Skin epidermis (tissue), 12 donors: ENCODE results near the gene XPO6.

ENCODE experiments used
- H3K27ac ChIP-seq, 21 experiments: fragments of 200-600 bp; sonication (generic) in 11 of 21; one replicate each; pipeline ENCODE4 v1.5.0; 2020; ENCODE audit warnings: mild to moderate bottlenecking in 3 of 21, inconsistent platforms in 2 of 21, moderate library complexity in 2 of 21
- H3K4me3 ChIP-seq, 7 experiments: fragments of 200-600 bp; sonication (generic) in 2 of 7; one replicate each; pipeline ENCODE4 v1.5.0; 2020; ENCODE audit warnings: inconsistent platforms in 2 of 7, mild to moderate bottlenecking in 2 of 7, moderate library complexity in 1 of 7

XPO6 gene

GRCh38 chr16:28162326-28162877 lies 49.4 kb downstream of the XPO6 start:
- Histone ChIP-seq H3K4me3 (no peak overlapping the region), H3K27ac (peak overlapping the region in 2 of 21 experiments; percentile 14 to 62)

DNA sequence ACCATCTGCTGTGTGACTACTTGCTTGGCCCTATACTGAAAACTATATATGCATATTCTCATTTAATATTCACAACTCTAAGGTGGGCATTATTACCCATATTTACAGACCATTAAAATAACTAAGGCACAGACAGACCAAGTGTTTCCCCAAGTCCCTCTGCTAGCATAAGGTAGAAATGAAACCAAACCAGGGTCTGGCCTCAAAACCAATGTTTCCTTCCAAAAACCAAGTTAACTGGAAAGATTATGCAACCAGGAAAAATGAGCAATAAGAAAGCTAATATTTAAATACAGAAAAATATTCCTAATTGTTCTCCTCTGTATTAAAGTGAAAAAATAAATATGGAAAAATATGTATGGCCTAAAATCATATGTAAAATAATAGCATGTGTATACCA lies 50.1 kb downstream of the XPO6 start:
- H3K4me3 ChIP-seq: no peak overlapping the region
- H3K27ac ChIP-seq: peak overlapping the region in 4 of 21 experiments; percentile 6 to 34 (median 16)

DNA sequence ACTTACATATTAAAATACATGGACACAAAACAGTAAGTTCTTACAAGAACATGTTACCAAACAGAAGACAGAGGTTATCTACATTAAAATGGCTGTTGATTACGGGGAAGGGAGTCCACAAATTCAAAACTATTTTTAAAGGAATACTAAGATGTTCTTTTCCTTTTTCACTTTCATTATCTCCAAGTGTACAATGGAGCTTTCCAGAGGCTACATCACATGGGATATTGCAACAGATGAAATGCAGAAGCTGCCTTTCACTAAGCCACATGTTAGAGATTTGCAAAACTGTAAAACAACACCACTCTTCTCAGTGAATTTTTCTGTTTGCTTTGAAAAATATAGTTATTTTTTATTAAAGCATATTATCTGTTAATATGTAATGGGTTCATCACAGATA lies 53.6 kb downstream of the XPO6 start:
- H3K27ac ChIP-seq: peak overlapping the region in 15 of 21 experiments; percentile 8 to 77 (median 63)
- no peak overlapping the region for H3K4me3 ChIP-seq

DNA sequence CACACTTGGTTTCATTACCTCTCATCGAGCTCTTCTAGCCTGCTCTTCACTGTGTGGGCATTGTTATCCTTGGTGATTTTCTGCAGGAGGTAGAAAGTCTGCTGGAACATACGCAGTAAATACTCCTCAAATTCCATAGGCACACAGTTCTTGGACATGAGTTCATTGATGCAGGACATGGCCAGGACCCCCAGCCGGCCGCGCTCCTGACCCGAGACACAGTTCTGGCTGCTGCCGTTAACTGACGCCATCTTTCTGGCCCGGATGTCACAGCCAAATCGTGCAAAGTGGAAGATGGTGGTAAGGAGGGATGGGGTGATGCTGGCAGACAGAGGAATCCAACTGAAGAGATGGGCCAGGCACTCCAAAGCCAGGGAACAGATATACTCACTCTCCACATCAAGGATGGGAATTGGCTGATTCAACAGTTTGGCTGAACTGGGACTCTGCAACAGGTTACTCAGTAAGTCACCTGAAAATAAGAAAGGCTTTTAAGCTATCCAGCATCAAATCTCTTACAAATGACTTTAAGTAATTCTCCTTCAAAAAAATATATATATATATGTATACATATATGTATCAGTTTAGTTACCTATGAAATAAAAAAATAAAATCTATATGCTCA lies 55.6 kb downstream of the XPO6 start:
- H3K4me3 ChIP-seq: no peak overlapping the region
- H3K27ac ChIP-seq: peak overlapping the region in 1 of 21 experiments; percentile 69

- Histone ChIP-seq H3K4me3 (no peak overlapping the region), H3K27ac (no peak overlapping the region)
Observed at GRCh38 chr16:28155293-28155692, 56.5 kb downstream of the XPO6 start.

- Histone ChIP-seq H3K4me3 (no peak overlapping the region), H3K27ac (no peak overlapping the region)
Observed at GRCh38 chr16:28151180-28151579, 60.6 kb downstream of the XPO6 start.

DNA sequence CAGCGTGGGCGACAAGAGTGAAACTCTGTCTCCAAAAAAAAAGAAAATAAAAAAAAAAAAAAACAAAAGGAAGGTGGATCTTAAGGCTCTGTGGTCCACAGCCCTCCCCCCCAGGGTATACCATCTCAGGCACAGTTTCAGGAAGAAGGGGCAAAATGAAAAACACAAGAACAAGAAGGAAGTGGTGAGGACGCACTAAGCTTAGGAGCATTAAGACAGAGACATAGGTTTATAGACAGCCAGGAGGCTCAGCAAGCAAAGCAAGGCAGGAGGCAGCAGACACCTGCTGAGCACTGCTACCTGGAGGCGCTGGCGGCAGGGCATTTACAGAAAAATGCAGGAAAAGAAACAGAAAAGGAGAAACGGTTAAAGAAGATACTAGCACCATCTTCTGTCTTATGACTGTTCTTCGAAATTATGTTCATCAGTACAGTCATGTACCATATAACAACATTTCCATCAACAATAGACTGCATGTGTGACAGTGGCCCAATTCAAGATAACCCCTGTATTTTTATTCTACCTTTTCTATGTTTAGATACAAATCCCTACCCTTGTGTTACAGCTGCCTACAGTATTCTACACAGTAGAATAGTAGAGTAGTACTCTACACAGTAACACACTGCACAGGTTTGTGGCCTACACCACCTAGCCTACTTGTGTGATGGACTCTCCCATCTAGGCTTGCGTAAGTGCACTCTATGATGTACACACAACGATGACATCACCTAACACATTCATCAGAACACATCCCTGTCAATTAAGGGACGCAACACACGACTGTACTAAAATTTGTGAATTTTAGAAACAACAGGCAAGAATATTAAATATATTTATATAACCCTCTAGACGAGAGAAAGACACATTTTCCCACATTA lies 62.5 kb downstream of the XPO6 start:
- Histone ChIP-seq H3K4me3 (no peak overlapping the region), H3K27ac (peak overlapping the region in 3 of 21 experiments; percentile 45 to 56 (median 46))

GRCh38 chr16:28146536-28146935 lies 65.2 kb downstream of the XPO6 start:
- H3K27ac ChIP-seq: peak overlapping the region in 1 of 21 experiments; percentile 0
- no peak overlapping the region for H3K4me3 ChIP-seq

GRCh38 chr16:28145796-28146195 lies 66.0 kb downstream of the XPO6 start:
- H3K4me3 ChIP-seq: no peak overlapping the region
- H3K27ac ChIP-seq: peak overlapping the region in 3 of 21 experiments; percentile 0 to 47 (median 21)

DNA sequence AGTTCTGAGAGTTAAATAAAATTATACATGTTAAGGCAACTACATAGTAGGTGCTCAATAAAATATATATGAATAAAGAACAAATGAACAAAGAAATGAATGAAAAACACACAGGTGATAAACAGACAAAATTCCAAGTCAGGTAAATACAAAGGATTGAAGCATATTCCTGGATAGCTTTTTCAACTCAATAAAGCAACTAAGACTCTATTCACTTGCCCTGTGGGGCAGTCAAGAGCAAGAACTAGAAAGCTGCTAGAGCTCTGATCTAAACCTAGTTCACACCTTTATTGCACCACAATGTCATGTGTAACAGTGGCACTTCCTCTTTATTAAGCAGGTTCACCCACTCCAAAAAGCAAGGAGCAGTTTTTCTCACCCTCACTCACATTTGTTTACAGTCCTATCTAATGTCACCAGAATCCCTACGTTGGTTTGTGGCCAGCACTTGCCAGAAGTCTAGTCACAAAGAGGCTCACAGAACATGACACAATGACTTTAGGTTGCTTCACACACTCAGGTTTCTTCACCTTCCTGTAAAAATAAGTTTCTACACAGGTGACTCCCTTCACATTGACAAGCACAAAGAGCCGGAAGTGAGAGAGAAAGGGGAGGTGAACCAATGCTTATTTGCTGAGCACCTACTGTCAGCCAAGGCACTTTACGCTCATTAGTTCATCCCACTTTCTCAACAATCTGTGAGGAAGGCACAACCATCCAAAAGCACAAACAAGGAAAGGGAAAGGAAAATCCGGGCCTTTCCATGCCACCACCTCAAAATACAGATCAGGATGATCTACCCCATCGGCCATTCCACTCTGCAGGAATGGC lies 70.8 kb downstream of the XPO6 start:
- peak overlapping the region in 1 of 7 experiments; percentile 6 for H3K4me3 ChIP-seq
- H3K27ac ChIP-seq: peak overlapping the region in 18 of 21 experiments; percentile 7 to 93 (median 72)

DNA sequence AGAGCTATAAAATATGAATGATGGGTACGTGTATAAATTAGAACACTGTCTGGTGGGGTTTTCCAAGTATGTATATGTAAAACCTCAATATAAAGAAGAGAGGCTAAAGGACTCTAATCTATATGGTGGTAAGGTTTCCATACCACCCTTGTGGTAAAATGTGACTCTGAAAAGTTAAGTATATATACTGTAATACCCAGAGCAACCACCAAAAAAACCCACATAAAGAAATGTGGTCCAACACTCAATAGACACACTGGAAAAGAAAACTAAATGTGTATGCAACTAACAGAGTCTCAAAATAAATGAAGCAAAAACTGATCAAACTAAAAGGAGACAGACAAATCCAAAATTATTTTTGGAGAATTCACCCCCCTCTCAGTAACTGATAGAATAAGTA lies 72.2 kb downstream of the XPO6 start:
- Histone ChIP-seq H3K4me3 (no peak overlapping the region), H3K27ac (peak overlapping the region in 4 of 21 experiments; percentile 15 to 51 (median 36))

- Histone ChIP-seq H3K27ac (peak overlapping the region in 7 of 21 experiments; percentile 8 to 61 (median 31)), H3K4me3 (no peak overlapping the region)
Observed at GRCh38 chr16:28136751-28137434, 74.9 kb downstream of the XPO6 start.

GRCh38 chr16:28133666-28134065 lies 78.1 kb downstream of the XPO6 start:
- Histone ChIP-seq H3K27ac (no peak overlapping the region), H3K4me3 (no peak overlapping the region)

DNA sequence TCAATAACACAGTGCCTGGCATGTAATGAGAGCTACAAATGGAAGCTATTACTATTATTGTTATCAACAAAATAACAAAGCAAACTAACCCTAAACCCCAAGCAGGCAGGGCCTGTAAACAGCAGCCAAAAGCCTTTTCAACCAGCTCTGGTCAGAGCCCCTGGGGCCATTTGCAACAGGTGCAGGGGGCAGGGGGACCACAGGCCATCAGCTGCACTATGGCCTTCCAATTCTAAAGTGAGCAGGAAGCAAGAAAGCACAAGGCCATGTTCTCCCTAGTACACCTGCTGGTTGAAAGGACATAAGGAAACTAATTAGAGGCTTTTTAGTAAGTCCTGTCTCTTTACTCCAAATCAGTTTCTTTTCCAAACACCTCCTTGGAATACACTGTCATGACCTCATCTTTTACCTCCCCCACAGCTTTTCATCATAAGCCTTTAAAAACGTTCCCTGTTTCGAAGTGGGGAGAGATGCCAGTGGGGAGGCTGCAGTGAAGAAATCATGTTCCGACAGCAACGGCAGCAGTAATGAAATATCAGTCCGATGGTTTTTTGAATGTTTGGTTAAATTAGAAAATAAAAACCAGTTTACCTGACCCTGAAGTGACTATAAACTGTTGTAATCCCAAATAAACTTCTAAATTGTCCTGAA lies 79.9 kb downstream of the XPO6 start:
- no peak overlapping the region for H3K4me3 ChIP-seq
- H3K27ac ChIP-seq: peak overlapping the region in 12 of 21 experiments; percentile 2 to 85 (median 40)

DNA sequence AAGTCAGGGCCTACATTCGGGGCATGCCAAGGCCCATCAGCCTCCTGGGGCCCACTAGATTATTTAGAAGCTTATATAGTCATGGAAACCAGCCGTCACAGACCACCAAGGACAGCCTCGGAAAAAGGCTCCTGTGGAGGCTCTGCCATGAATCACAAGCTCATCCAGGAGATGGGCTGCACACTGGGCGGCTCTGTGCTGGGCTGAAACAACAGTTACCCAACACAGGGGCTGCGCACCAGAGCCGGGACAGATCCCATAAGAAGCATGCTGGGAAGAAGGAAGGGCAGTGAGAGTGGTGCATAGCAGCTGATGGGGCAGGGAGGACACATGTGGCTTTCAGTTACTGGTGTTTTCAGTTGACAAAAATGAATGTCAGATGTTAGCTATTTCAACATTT lies 80.6 kb downstream of the XPO6 start:
- H3K4me3 ChIP-seq: no peak overlapping the region
- H3K27ac ChIP-seq: peak overlapping the region in 18 of 21 experiments; percentile 2 to 85 (median 36)

DNA sequence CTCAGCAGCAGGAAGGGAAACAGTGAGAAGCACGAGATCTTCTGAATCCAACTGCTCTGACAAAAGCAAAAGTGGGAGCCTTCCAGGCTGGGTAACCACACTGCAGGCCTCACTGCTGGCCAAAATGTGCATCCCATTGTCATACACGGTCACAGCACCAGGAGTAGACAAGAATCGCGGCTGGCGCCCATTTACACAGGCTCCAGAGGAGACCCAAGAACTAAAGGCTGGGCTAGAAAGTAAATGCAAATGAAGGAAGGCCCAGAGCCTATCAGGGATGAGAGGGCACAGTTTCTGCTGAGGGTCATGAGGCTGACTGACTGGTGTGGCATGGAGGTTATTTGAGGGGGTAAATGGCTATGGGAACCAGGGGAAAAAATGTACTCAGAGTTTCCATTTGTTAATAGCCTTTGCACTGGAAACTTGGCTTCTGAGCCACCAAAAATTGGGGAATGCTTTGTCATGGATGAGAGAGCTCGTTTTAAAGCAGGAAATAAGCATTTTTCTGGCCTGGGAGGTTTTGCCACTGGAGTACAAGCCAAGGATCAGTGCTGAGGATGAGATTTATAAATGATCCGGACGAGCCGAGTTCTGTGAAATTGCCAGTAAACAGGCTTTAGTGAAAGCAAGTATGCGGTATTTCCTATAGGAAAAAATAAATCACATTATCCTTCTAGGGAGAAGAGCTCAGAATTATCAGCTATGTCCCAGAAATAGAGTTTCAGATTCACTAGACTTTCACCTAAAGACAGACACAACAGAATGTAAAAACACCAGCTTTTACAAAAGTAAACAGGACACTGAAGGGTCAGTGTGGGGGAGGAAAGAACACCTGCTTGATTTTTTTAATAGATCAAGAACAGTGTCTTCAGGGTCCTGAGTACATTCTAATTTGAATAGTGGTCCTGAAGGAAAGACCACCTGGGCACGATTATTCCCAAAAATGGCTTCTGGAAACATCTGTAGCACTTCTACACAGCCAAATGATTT lies 81.4 kb downstream of the XPO6 start:
- no peak overlapping the region for H3K4me3 ChIP-seq
- H3K27ac ChIP-seq: peak overlapping the region in 18 of 21 experiments; percentile 4 to 85 (median 47)
